LNCaP clone FGC (cell line): ENCODE results near the gene NTRK2.

ENCODE experiments used
- DNase-seq: peaks from one replicate; pipeline ENCODE4 v3.0.0-alpha.2; 2011; ENCODE audit warnings: low read depth
- H3K4me3 ChIP-seq: 2 replicates; pipeline ENCODE4 v1.5.1; 2011; ENCODE audit warnings: mild to moderate bottlenecking, low read depth, low read length, control low read depth
- TF ChIP-seq, protein P1 (sequence below): IDR thresholded peaks from 2 replicates; pipeline ENCODE4 v1.5.1; 2012; ENCODE audit warnings: mild to moderate bottlenecking; ENCODE audit not compliant: control insufficient read depth, insufficient read depth; ENCODE audit errors: extremely low read depth

NTRK2 gene

DNA sequence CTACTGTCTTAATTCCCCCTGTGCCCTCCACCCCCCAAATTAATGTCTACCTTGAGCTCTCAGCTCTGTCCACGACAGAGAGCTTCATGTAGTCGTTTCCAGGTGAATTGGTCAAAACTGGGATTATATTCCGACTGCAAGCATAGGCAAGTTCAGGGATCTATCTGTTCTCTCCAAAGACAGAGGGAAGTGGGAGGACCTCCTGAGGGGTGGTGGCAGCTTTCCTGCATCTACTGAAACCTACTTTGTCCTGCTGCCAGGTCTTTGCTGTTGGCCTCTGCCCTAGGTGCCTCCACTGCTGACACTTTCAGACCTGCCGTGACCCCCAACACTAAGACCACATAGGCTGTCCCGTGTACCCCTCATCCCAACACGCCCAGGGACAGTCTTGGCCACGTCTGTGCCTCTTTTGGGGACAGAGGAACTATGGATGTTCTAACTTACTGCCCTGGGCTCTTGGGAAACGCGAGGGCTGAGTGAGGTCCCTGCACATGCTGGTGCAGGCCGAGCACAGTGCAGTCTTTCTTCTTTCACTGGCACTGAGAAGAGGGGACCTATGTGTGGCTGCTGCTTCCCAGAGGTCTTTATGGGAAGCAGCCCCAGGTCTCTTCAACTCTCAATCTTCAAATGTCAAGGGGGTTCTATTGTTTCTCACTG lies 125.6 kb downstream of the NTRK2 start:
- TF ChIP-seq, protein P1, sequence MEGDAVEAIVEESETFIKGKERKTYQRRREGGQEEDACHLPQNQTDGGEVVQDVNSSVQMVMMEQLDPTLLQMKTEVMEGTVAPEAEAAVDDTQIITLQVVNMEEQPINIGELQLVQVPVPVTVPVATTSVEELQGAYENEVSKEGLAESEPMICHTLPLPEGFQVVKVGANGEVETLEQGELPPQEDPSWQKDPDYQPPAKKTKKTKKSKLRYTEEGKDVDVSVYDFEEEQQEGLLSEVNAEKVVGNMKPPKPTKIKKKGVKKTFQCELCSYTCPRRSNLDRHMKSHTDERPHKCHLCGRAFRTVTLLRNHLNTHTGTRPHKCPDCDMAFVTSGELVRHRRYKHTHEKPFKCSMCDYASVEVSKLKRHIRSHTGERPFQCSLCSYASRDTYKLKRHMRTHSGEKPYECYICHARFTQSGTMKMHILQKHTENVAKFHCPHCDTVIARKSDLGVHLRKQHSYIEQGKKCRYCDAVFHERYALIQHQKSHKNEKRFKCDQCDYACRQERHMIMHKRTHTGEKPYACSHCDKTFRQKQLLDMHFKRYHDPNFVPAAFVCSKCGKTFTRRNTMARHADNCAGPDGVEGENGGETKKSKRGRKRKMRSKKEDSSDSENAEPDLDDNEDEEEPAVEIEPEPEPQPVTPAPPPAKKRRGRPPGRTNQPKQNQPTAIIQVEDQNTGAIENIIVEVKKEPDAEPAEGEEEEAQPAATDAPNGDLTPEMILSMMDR: no peak
- no peak overlapping the region for H3K4me3 ChIP-seq
- DNase-seq: no peak

GRCh38 chr9:84796404-84796803 lies 126.9 kb downstream of the NTRK2 start:
- H3K4me3 ChIP-seq: no peak overlapping the region
- DNase-seq: no peak
- TF ChIP-seq, protein P1: no peak

- H3K4me3 ChIP-seq: no peak overlapping the region
- DNase-seq: no peak
- TF ChIP-seq, protein P1: no peak
Measured at GRCh38 chr9:84799251-84799650, 129.7 kb downstream of the NTRK2 start.

DNA sequence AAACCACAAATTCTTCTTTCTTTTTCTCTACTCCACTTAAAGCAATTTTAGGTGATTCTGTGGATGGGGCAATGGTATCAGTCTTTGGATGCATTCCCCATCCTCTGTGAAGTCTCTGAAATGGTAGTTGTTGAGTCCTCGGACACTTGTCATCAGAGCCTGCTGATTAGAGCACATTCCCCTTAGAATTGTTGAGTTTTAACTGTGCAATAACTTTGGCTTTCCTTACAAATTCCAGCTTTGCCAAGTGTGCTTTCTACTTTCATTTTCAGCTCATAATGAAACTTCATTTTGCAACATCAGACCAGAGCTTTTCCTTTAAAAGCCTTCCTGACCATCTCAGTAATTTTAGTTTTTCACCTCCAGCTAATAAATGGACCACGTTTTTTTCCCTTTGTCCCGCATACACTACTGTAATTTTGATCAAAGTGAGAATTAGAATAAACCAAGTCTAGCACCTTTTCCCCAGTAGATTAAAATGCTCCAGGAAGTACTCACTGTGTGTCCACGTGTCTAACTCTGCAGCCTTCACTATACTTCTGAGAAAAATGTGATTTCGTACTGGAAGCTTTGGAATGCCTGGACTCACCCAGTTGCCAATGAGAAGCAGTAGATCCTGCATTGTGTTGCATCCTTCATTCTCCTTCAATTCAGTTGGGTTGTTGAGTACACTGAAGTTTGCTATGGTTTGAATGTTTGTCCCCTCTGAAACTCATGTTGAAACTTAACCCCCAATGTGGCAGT lies 135.6 kb downstream of the NTRK2 start:
- DNase-seq: no peak
- TF ChIP-seq, protein P1: no peak
- H3K4me3 ChIP-seq: no peak overlapping the region

DNA sequence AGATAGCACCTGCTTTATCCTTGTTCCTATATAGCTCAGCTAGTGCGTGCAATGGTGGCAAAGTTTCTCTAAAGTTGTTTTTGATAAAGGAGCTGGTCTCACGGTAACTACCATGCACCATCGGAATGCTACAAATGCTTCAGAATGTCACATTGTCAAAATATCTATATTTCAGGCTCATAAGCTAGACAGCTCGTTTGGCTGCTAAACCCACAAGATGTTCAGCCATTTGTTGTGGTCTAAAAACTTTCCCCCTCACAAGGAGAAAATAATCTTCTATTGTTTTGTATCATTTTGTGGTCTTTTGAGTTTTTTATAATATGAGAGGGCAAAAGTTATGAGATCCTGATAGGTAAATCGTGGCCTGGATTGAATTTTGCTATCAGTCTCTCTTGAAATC lies 137.9 kb downstream of the NTRK2 start:
- DNase-seq: no peak
- no peak overlapping the region for H3K4me3 ChIP-seq
- TF ChIP-seq, protein P1: no peak

DNA sequence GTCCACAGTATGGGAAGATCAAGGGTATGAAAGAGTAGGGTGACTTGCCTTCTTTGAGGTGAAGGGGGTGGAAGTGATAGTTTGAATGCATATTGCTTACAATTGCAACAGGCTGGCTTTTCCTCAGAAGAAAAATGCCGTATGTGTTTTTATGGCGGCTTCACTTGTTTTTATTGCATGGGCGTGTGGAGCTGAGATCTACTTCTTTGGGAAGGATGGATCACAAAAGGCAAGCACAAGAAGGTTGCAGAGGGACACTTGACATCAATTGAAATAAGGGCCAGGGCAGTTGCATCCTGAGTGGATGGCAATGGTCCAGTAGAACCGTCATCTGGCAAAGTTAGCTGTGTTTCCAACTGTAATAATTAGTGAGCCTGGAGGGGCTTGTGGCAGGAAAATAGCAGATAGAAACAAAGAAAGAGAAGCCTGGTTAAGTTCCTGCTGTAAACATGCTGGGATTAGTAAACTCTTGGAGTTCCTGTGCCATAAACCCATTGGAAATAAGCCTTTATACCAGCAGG lies 138.4 kb downstream of the NTRK2 start:
- H3K4me3 ChIP-seq: no peak overlapping the region
- TF ChIP-seq, protein P1: no peak
- DNase-seq: no peak
